NCI-H526 treated with DMSO at 0.1 percent for 48 hours (cell line): ENCODE measurements around the gene PLET1.

Source experiments
- DNase-seq: peaks from one replicate; lab custom pipeline; 2025; lab: John Stamatoyannopoulos, UW

The PLET1 gene, protein sequence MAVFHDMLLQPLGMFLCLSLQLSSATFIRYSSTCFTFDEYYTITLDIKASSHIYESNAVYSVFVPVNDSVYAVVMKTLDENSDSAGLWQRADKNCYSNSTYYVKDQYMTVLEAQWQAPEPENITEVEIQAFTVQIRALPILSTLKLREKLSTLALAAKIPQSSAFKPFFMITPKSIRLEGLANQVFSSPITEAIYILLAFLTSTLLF

GRCh38 chr11:112260490-112260889 is at the start of gene PLET1:
TSS of gene PLET1 (minus strand) at chr11:112260860. CDS start at chr11:112260589, 271 bp downstream.
- no peak for DNase-seq

- no peak for DNase-seq
Measured at GRCh38 chr11:112310419-112310818, 49.8 kb upstream of the PLET1 start.

DNA sequence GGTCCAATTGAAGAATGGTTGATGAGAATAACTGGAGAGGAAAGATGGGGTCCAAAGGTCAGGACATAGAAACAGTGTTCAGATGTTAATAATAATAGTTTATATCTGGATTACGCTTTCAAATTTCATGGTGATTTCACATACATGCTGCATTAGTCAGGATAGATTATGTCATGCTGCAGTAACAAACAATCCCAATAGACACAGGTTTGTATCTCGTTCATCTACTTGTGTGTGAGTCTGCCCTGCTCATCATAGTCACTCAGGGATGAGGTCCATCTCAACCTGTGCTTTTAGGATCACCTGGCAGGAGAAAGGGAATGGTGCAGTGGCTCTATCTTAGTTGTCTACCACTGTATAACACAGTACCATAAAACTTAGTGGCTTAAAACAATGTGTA is 48.0 kb upstream of the PLET1 start:
- no peak for DNase-seq

GRCh38 chr11:112307616-112308015 is 47.0 kb upstream of the PLET1 start:
- DNase-seq, result no peak

DNA sequence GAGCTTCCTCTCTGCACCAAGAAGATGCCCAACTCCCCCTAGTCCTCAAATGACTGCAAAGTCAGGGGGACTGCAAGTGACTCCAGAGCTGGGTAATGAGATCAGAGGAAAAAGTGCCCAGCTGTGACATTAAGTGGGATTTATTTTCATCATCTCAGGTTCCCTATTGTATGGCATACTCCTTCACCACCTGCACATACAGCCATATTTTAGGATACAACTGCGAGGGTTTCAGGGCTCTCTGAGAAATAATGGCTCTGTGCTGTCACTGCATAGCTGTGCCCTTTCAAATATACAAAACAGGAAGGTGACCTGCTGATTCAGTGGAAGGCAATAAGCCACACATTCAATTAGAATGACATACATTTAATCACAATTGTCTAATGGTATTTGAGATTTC is 45.6 kb upstream of the PLET1 start:
- no peak for DNase-seq

DNA sequence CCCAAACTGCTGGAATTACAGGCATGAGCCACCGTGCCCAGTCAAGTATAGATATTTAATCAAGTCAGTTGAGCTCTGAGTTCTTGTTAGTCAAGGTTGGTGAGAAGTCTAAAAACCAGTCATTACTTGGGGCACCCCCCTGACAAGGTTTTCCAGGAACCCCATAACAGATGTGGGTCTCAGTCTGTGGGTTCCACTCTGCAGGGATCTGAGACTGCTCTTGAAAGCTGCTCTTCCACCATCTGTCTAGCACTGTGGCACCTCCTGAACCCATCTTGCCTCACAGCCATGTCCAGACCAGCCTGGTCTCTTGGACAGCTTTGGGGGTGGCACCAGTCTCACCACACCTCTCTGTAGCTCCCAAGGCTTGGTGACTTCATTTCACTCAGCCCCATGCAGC is 44.3 kb upstream of the PLET1 start:
- no peak for DNase-seq

DNA sequence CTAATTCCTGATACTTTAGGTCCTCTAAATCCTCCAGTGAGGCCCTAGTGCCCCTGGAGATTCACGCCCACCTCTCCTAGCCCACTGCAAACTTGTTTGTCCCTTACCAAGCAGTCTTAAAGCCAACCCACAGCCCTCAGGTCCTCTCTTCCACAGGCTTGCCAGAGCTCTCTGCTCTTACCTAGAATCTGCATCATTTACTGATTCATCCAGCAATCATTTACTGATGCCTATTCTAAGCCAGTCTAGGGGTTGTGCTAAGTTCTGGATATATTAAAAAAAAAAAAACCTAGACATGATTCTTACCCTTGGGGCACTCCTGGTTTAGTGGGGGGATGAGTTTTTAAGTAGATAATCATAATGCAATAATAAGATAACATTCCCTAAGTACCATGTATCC is 43.0 kb upstream of the PLET1 start:
- no peak for DNase-seq

DNA sequence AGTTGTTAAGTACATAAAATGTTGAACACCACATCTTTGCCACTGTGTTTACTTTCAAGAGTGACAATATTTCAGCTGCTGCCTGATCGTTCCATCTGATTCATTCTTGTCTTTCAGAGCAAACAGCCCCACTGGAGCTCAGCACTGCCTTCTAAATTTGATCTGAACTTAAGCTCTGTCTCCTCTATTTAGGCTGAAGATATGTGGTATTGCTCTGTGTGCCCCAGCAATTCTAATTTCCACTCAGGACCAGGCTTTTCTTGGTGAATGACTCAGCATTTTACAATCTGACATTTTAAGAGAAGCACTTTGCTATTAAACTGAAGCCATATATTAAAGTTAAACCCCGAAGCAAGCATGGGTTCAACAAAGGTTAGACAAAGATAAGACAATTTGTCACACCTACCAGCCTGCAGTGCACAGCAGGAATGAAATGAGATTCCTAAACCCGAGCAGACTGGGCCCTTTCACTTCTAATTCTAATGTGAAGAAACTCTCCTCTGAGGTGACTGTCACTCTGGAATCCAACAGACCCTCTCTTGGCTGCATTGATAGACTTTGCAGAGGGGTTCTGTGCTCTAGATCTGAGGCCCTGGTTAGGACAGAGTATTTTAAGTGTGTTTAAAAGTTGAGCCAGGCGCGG is 41.7 kb upstream of the PLET1 start:
- DNase-seq, result no peak

- DNase-seq, result no peak
Measured at GRCh38 chr11:112300094-112300786, 39.6 kb upstream of the PLET1 start.

- no peak for DNase-seq
Measured at GRCh38 chr11:112298535-112298934, 37.9 kb upstream of the PLET1 start.

DNA sequence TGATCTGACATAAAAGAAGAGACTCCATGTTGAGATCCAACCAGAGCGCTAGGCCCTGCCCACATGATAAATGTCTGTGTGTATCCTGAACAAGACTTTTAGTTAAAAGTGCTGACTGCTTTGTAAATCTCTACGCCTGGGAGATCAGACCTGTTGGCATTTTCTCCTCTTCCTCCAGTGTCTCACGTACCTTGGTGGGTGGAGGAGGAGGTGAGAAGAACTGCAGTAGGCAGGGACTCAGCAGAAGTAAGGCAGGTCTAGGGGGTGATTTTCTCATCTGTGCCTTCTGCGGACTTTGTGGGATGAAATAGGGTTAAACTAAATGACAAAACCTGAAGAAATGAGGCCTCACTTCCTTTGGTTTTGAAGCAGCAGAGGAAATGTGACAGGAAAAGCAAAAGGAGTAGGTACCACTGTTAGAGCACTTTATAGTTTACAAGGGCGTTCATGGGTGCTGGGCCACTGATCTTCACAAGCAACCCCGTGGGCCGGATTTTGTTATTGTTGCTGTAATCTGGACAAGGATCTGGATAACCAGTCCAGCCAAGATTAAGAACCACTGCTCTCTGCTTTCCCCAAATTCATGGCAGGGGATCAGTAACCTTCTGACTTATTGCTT is 36.7 kb upstream of the PLET1 start:
- no peak for DNase-seq

DNA sequence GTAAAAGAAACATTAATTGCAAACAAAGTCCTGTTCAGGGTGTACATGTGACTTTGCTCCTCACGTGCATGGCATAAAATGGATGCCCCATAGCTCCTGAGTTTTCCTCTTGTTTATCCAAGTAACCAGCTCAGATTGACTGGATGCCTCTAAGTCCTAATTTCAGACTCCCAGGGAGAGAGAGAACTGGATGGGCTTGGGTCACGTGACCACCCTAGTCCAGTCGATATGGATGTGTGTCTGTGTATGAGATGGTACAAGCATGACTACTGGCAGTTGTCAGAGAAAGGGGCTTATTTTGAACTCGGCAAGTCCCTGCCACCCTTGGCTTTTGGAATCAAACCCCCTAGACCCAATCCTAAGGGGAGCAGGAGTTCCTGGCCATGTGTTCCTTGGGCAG is 35.4 kb upstream of the PLET1 start:
- no peak for DNase-seq

DNA sequence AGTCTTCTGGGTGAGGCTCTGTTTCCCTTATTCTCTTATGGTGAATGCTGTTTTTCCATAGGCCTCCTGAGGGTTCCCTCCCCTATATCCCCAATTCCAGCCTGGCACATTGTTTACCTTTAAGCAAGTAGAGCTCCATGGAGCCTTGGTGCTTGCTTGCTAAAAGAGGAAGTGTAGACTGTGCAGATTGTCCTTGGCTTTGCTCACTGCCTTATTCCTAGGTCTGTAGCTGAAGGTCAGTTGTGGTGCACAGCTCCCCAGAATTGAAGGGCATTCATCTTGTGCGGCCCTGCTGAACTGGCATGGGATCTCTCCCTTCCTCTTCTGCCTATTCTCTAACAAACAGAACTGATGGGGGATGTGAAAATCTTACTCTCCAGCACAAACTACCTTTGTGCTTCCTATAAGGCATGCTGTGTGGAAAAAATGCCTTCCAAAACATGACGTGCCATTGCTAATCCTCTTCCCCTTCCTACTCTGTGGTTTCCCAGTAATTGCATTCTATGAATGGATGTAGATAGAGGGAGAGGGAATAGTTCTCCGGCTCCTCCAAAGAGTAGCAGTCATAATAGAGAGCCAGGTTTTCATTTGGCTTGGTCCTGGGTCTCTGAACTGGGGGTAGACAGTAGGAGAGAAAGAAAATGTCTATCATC is 34.2 kb upstream of the PLET1 start:
- DNase-seq, result no peak

- no peak for DNase-seq
Measured at GRCh38 chr11:112293614-112294013, 33.0 kb upstream of the PLET1 start.

- no peak for DNase-seq
Measured at GRCh38 chr11:112292785-112293407, 32.2 kb upstream of the PLET1 start.

GRCh38 chr11:112292188-112292587 is 31.5 kb upstream of the PLET1 start:
- DNase-seq, result no peak

DNA sequence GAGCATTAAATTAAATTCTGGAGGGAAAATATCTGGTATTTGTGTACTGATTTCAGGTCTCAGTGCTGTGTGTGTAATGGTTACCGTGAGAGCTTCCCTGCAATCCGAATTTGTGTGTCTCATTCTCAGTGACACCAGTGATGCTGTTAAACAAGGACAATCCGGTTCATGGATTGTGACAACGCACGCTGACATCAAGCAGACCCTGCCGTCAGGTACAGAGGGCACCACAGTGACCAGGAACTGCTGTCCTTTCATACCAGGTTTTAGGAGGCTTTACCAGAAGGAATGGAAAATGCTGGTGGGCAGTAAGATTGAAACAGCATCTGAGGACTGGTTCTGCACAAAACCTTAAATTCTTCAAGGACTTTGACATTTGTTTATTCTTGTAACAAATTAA is 30.5 kb upstream of the PLET1 start:
- no peak for DNase-seq

DNA sequence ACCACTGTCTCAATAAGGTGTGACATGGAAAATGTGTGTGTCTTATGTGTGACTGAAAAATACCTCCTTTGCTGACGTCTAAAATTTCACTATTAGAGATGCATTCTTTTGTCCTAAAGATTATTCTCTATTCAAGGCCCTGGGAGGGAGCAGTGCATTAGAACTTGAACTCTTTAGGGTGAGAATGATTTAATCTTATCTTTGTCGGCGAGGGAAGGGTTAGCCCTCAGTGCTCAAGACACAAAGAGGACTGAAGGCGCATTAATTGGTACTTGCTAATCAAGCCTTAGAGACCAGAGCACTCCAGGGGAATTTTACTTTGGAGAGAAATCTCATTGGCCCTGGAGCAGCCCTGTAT is 29.8 kb upstream of the PLET1 start:
- DNase-seq, result no peak

- peak; percentile 61 for DNase-seq
Measured at GRCh38 chr11:112289588-112290492, 29.2 kb upstream of the PLET1 start.

DNA sequence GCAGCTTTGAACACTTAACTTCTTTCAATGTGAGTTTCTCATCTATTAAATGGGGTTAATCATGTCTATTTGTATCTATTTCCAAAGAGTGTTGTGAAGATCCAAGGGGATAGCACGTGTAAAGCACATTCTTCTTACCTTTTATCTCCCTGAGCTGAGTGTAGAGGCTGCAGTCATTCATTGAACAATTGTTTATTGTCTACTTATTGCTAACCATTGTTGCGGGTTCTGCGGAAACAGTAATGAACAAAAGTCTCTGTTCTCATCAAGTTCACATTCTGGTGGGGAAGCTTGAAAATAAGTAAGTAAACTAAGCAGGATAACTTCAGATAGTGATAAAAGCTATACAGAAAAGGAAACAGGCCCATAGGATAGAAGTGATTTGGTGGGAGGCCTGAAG is 27.4 kb upstream of the PLET1 start:
- no peak for DNase-seq

DNA sequence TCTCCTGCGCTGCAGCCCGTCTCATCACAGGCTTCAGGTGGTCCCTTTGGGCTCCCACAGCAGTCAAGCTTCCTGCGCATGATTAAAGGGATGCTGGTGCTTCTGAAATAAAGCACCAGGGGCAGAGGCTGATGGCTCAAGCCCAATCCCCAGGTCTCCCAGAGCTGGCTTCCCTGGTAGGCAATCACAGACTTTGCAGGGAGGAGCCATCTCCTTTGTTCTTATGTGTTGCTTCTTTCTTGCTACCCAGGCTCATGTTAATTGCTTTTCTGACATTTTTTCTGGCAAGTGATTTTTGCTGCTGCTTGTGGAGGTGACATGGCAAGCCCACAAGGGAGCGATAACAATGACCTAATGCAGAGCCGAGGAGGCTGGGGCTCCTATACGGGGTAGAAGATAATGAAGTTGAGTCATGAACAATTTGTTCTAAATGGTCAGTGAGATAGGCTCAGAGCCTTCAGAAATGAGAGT is 25.2 kb upstream of the PLET1 start:
- no peak for DNase-seq
